Natural killer cell (primary cell): ENCODE measurements around the gene STX4. TPM values are rescaled to one million over a fixed set of nuclear protein-coding genes. Genes with fewer than 3 reads are reported as not detected.

ENCODE experiments used
- ATAC-seq, 3 donors: fragments of 150-1000 bp in 2 of 3; fragments of 200-7000 bp in 1 of 3; cut with Tn5 transposase; 1 replicate in 1 of 3; 2 replicates in 2 of 3; pipeline ENCODE4 v1.10.0; 2021; ENCODE audit warnings: mild to moderate bottlenecking in 2 of 3, moderate library complexity in 2 of 3
- DNase-seq, 2 donors: peaks; one replicate each; pipeline versions ENCODE4 v3.0.0 to v3.0.0-alpha.2; 2013 to 2021; ENCODE audit warnings: mixed read lengths in 1 of 2
- H3K27ac ChIP-seq: one replicate; pipeline ENCODE4 v1.5.1; 2013; ENCODE audit warnings: mild to moderate bottlenecking, low read length
- H3K27me3 ChIP-seq: one replicate; pipeline ENCODE4 v1.6.1; 2013; ENCODE audit warnings: low read length; ENCODE audit not compliant: control insufficient read depth, insufficient read depth
- H3K36me3 ChIP-seq: one replicate; pipeline ENCODE4 v1.6.1; 2013; ENCODE audit warnings: low read length; ENCODE audit not compliant: control insufficient read depth, insufficient read depth
- H3K4me1 ChIP-seq: one replicate; pipeline ENCODE4 v1.6.1; 2013; ENCODE audit warnings: low read length; ENCODE audit not compliant: control insufficient read depth, insufficient read depth
- H3K4me3 ChIP-seq: one replicate; pipeline ENCODE4 v1.5.1; 2013; ENCODE audit warnings: low read length
- H3K9me3 ChIP-seq: one replicate; pipeline ENCODE4 v1.6.1; 2013; ENCODE audit warnings: low read length; ENCODE audit not compliant: control insufficient read depth, insufficient read depth
- H3K27ac Mint-ChIP-seq, 2 donors: one replicate each; pipeline ENCODE4 v1.8.0; 2022; ENCODE audit warnings: mild to moderate bottlenecking in 2 of 2, mixed read lengths in 2 of 2, moderate library complexity in 1 of 2
- H3K27me3 Mint-ChIP-seq, 2 donors: one replicate each; pipeline ENCODE4 v1.8.0; 2022; ENCODE audit warnings: low read depth in 2 of 2, mixed read lengths in 2 of 2
- H3K36me3 Mint-ChIP-seq: one replicate; pipeline ENCODE4 v1.8.0; 2022; ENCODE audit warnings: mixed read lengths
- H3K4me1 Mint-ChIP-seq, 2 donors: one replicate each; pipeline ENCODE4 v1.8.0; 2022; ENCODE audit warnings: mixed read lengths in 2 of 2
- H3K4me3 Mint-ChIP-seq: one replicate; pipeline ENCODE4 v1.8.0; 2022; ENCODE audit warnings: mild to moderate bottlenecking, moderate library complexity, mixed read lengths
- H3K9me3 Mint-ChIP-seq, 2 donors: one replicate each; pipeline ENCODE4 v1.8.0; 2022; ENCODE audit warnings: mixed read lengths in 2 of 2
- WGBS: methylation state at CpG from one replicate; pipeline ENCODE4 v1.1.7; 2013; ENCODE audit warnings: missing lambda C conversion rate; ENCODE audit not compliant: insufficient coverage; 5-methylcytosine and 5-hydroxymethylcytosine counted together
- intact Hi-C: fragments of 100-400 bp; cut with micrococcal nuclease; formaldehyde crosslinking; loops from one replicate; pipeline ENCODE4 v1.14.2; 2022
- total RNA-seq, 4 donors: library from RNA; stranded (reverse); fragments of 120-200 nt in 1 of 4; gene quantifications; one replicate each; pipeline versions ENCODE4 v1.2.3 to v1.2.4, GENCODE V29; 2013 to 2022
- TF ChIP-seq, protein P1 (sequence below): fragments of 200-600 bp; IDR thresholded peaks from one replicate; pipeline ENCODE4 v1.8.0; 2022; ENCODE audit warnings: antibody characterized with exemption

STX4 gene
- total RNA-seq, 3 donors from 2014 or later (not counting 1 experiment from before 2014, with no cell fraction given), result 128 to 145 (median 133) TPM

DNA sequence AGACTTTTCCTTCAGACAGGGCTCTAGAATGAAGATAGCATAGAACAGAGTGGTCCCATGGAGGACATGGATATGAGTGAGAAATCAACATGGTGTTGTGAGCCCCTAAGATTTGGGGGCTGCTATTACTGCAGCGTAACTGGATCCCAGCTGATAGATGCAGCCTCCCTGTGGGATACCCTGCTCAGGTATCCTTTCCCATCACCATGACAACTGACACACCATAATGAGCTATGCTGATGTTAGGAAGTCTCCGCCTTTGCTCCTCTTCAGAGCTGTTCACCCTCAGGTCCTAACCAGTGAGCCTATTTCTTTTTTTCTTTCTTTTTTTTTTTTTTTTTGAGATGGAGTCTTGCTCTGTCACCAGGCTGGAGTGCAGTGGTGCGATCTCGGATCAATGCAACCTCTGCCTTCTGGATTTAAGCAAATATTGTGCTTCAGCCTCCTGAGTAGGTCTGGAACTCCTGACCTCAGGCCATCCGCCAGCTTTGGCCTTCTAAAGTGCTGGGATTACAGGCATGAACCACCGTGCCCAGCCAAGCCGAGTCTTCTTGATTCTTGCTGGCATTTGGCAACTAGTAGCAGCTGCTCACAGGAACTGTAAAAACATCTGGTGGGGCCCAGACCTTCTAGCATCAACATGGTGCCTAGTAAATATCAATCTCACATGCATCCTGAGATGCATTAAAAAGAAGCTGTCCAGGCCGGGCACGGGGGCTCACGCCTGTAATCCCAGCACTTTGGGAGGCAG lies 17.1 kb downstream of the STX4 start:
- ATAC-seq, result no peak

DNA sequence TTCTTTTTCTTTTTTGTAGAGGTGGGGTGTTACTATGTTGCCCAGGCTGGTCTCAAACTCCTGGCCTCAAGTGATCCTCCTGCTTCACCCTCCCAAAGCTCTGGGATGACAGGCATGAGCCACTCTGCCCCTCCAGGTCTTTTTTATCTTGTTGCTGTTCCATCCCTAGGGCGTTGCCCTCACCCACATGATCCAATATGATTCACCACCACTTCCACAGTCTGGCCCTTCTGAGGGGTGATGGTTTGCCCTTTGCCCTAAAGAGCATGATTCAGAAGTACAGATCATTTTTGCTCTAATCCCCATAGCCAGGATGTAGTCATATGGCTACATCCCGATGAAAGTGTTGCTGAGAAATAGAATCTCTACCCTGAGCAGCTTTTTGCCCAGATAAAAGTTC lies 18.8 kb downstream of the STX4 start:
- WGBS, result 83% methylated on average over 2 of the region's 2 CpGs
- Histone ChIP-seq H3K4me3 (no peak overlapping the region), H3K4me1 (no peaks in the 10 kb centered on the region), H3K36me3 (no peaks in the 10 kb centered on the region), H3K27me3 (no peaks in the 10 kb centered on the region), H3K27ac (no peak overlapping the region), H3K9me3 (no peaks in the 10 kb centered on the region)
- no peak for DNase-seq
- Mint-ChIP-seq H3K4me1 (peaks cover 0 to 9% of the 10 kb centered on the region in 2 donors), H3K27me3 (no peaks in the 10 kb centered on the region), H3K4me3 (no peak overlapping the region), H3K36me3 (no peaks in the 10 kb centered on the region), H3K9me3 (no peaks in the 10 kb centered on the region), H3K27ac (no peak overlapping the region)
- no peak for ATAC-seq
- TF ChIP-seq, protein P1, sequence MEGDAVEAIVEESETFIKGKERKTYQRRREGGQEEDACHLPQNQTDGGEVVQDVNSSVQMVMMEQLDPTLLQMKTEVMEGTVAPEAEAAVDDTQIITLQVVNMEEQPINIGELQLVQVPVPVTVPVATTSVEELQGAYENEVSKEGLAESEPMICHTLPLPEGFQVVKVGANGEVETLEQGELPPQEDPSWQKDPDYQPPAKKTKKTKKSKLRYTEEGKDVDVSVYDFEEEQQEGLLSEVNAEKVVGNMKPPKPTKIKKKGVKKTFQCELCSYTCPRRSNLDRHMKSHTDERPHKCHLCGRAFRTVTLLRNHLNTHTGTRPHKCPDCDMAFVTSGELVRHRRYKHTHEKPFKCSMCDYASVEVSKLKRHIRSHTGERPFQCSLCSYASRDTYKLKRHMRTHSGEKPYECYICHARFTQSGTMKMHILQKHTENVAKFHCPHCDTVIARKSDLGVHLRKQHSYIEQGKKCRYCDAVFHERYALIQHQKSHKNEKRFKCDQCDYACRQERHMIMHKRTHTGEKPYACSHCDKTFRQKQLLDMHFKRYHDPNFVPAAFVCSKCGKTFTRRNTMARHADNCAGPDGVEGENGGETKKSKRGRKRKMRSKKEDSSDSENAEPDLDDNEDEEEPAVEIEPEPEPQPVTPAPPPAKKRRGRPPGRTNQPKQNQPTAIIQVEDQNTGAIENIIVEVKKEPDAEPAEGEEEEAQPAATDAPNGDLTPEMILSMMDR, result no peak
- intact Hi-C loops, result no loop called here

More for the DNA sequence above, 17.1 kb downstream of the STX4 start:
- H3K4me3 Mint-ChIP-seq, result no peak overlapping the region
- no peaks in the 10 kb centered on the region for H3K36me3 Mint-ChIP-seq
- no peaks in the 10 kb centered on the region for H3K9me3 Mint-ChIP-seq
- intact Hi-C loops, result no loop called here
- H3K27me3 Mint-ChIP-seq, result no peaks in the 10 kb centered on the region
- H3K27ac ChIP-seq, result no peak overlapping the region
- 94% methylated on average over 10 of the region's 10 CpGs for WGBS
- no peak overlapping the region for H3K27ac Mint-ChIP-seq
- H3K4me1 Mint-ChIP-seq, result peaks cover 0 to 9% of the 10 kb centered on the region in 2 donors
- H3K4me1 ChIP-seq, result no peaks in the 10 kb centered on the region
- no peaks in the 10 kb centered on the region for H3K9me3 ChIP-seq
- TF ChIP-seq, protein P1, result no peak
- DNase-seq, result no peak
- no peaks in the 10 kb centered on the region for H3K36me3 ChIP-seq
- no peak overlapping the region for H3K4me3 ChIP-seq
- no peaks in the 10 kb centered on the region for H3K27me3 ChIP-seq

DNA sequence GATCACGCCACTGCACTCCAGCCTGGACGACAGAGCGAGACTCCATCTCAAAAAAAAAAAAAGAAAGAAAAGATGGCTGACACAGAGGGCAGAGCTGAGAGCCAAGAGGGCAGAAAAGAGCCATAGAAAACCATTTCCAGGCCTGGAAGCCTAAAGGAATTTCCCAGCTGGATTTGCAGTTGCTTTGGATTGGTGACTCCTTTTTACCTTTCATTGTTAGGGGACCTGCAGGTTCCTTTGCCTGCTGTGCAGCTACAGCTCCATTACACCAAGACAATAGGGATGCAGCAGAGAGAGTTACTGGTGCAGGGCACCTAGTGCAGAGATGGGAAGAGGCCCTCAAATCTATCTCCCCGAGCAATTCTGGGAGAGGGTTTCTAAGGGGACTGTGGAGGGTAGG lies 22.3 kb downstream of the STX4 start:
- no peaks in the 10 kb centered on the region for H3K36me3 Mint-ChIP-seq

More for the DNA sequence above, 22.3 kb downstream of the STX4 start:
- WGBS, result 94% methylated on average over 4 of the region's 4 CpGs
- TF ChIP-seq, protein P1, result no peak
- no peaks in the 10 kb centered on the region for H3K27me3 ChIP-seq
- H3K4me1 ChIP-seq, result peaks cover 1% of the 10 kb centered on the region
- no peaks in the 10 kb centered on the region for H3K9me3 Mint-ChIP-seq
- no peaks in the 10 kb centered on the region for H3K9me3 ChIP-seq
- peaks cover 0 to 11% of the 10 kb centered on the region in 2 donors for H3K4me1 Mint-ChIP-seq
- no peaks in the 10 kb centered on the region for H3K27me3 Mint-ChIP-seq
- no peak for DNase-seq
- no peak overlapping the region for H3K27ac Mint-ChIP-seq
- no peak for ATAC-seq
- no peak overlapping the region for H3K27ac ChIP-seq
- no peak overlapping the region for H3K4me3 ChIP-seq
- no peak overlapping the region for H3K4me3 Mint-ChIP-seq
- peaks cover 5% of the 10 kb centered on the region for H3K36me3 ChIP-seq
- intact Hi-C loops, result no loop called here
